Liver (tissue), 3 donors: ENCODE measurements around the gene RAB43.

Experiments
- ATF3 ChIP-seq: IDR thresholded peaks from 2 replicates; pipeline ENCODE4 v1.6.1; 2016; ENCODE audit warnings: antibody characterized with exemption
- CTCF ChIP-seq: fragments of 150-350 bp; IDR thresholded peaks from 2 replicates; pipeline ENCODE4 v1.5.1; 2017; ENCODE audit warnings: improper control_type of control experiment, low read depth, low read length; ENCODE audit not compliant: missing input control
- EGR1 ChIP-seq, 2 donors: IDR thresholded peaks; 2 replicates each; pipeline ENCODE4 v1.6.1; 2016 to 2018; ENCODE audit warnings: antibody characterized with exemption in 2 of 2, low read depth in 2 of 2
- GABPA ChIP-seq, 2 donors: IDR thresholded peaks in 1 of 2; conservative IDR thresholded peaks in 1 of 2; 2 replicates each; pipeline ENCODE4 v1.6.1; 2016; ENCODE audit warnings: antibody characterized with exemption in 2 of 2, mild to moderate bottlenecking in 1 of 2, moderate library complexity in 1 of 2
- JUND ChIP-seq, 2 donors: IDR thresholded peaks; 2 replicates each; pipeline ENCODE4 v1.6.1; 2016; ENCODE audit warnings: antibody characterized with exemption in 2 of 2
- MAX ChIP-seq: IDR thresholded peaks from 2 replicates; pipeline ENCODE4 v1.6.1; 2016; ENCODE audit warnings: antibody characterized with exemption
- NR2F2 ChIP-seq: IDR thresholded peaks from 2 replicates; pipeline ENCODE4 v1.6.1; 2016; ENCODE audit warnings: antibody characterized with exemption
- RAD21 ChIP-seq, 2 donors: IDR thresholded peaks; 2 replicates each; pipeline ENCODE4 v1.6.1; 2016; ENCODE audit warnings: antibody characterized with exemption in 2 of 2, mild to moderate bottlenecking in 2 of 2
- REST ChIP-seq: IDR thresholded peaks from 2 replicates; pipeline ENCODE4 v1.6.1; 2016; ENCODE audit warnings: antibody characterized with exemption, mild to moderate bottlenecking
- SP1 ChIP-seq: IDR thresholded peaks from 2 replicates; pipeline ENCODE4 v1.6.1; 2018; ENCODE audit warnings: antibody characterized with exemption, mild to moderate bottlenecking
- TAF1 ChIP-seq: conservative IDR thresholded peaks from 2 replicates; pipeline ENCODE4 v1.6.1; 2016; ENCODE audit warnings: antibody characterized with exemption, mild to moderate bottlenecking
- YY1 ChIP-seq: IDR thresholded peaks from 2 replicates; pipeline ENCODE4 v1.6.1; 2016; ENCODE audit warnings: antibody characterized with exemption, mild to moderate bottlenecking
- ZBTB33 ChIP-seq: IDR thresholded peaks from 2 replicates; pipeline ENCODE4 v1.6.1; 2016; ENCODE audit warnings: antibody characterized with exemption
- donor health status: healthy.
- donor health status: healthy.

- no peak for TF ChIP-seq RAD21 (IDR thresholded peaks at IDR 0.05)
- TF ChIP-seq CTCF = no peak
- no peak for TF ChIP-seq ZBTB33
- TF ChIP-seq REST = no peak
- TF ChIP-seq GABPA (IDR thresholded peaks at IDR 0.05 in 1 of 2, conservative IDR thresholded peaks at IDR 0.05 in 1 of 2) = no peak
- no peak for TF ChIP-seq YY1
- TF ChIP-seq ATF3 = no peak
- TF ChIP-seq SP1 = no peak
- no peak for TF ChIP-seq TAF1
- TF ChIP-seq JUND (IDR thresholded peaks at IDR 0.05) = no peak
- TF ChIP-seq MAX = no peak
- TF ChIP-seq NR2F2 = no peak
- no peak for TF ChIP-seq EGR1 (IDR thresholded peaks at IDR 0.05; ENCODE audit: low read depth in 2 of 2)
These were observed 64.4 kb downstream of the RAB43 start for GRCh38 chr3:129057249-129057648.
